ENCODE data around the gene STXBP6. TPM values are rescaled to one million over a fixed set of nuclear protein-coding genes. Genes with fewer than 3 reads are reported as not detected.
A peak's percentile ranks its signal among the peaks of the same experiment; 100 is the strongest.

STXBP6 gene
- total and polyA plus RNA-seq, 2 of the 13 experiments (the other 11 are each of a cell fraction or from before 2014, with no cell fraction given) = 35.3 to 42.8 TPM

DNA sequence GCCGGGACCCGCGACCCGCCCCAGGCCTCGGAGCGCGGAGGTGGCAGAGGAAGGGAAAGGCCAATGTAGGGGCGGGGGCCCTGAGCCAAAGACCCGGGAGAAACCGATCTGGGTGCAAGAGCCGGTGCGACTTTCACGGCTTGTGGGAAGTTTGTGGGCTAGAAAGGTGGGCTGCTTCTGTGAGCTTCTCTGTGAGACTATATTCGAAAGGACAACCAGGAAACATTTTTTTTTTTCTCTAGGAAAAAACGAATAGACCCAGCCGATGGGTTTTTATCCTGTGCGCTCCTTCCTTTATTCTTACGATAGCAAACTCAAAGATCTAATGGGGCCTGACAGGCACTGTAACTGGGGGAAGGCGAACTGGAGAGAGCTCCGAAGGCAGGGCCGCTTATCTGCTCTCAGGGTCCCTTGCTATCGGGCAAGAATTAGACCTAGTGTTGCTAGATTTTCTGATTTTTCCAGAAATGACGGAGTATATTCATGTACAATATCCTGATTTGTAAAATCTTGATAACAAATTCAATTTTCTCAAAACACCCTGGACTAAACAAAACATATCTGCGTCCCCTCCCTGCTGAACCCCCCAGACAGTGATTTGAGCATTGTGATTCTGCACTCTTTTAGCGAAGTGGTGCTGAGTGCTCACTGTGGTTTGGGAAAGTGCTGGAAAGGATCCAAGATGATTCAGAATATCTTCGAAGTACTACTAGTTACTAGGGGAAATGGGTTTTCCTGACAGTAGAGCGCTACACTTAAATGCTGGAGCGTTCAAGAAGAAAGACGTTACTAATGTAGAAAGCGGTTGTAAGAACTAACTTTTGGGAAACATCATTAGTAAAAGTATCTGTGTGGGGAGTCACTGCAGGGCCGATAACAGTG, 563 bp upstream of the STXBP6 start (continued):
- TF ChIP-seq SIX4 (CRISPR knock-in tag; IDR thresholded peaks at IDR 0.05) = no peak
- no peak for TF ChIP-seq PRDM15 (CRISPR knock-in tag; IDR thresholded peaks at IDR 0.05)
- TF ChIP-seq, protein P1, sequence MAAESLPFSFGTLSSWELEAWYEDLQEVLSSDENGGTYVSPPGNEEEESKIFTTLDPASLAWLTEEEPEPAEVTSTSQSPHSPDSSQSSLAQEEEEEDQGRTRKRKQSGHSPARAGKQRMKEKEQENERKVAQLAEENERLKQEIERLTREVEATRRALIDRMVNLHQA (CRISPR knock-in tag; IDR thresholded peaks at IDR 0.05) = no peak
- no peak for TF ChIP-seq ZNF619 (CRISPR knock-in tag; IDR thresholded peaks at IDR 0.05)
- no peak for TF ChIP-seq MEF2D (CRISPR knock-in tag; IDR thresholded peaks at IDR 0.05)
- TF ChIP-seq ZNF12 (CRISPR knock-in tag; IDR thresholded peaks at IDR 0.05) = no peak
- TF ChIP-seq, protein P2, sequence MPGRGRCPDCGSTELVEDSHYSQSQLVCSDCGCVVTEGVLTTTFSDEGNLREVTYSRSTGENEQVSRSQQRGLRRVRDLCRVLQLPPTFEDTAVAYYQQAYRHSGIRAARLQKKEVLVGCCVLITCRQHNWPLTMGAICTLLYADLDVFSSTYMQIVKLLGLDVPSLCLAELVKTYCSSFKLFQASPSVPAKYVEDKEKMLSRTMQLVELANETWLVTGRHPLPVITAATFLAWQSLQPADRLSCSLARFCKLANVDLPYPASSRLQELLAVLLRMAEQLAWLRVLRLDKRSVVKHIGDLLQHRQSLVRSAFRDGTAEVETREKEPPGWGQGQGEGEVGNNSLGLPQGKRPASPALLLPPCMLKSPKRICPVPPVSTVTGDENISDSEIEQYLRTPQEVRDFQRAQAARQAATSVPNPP (CRISPR knock-in tag; IDR thresholded peaks at IDR 0.05) = no peak
- no peak for TF ChIP-seq FOXK1 (CRISPR knock-in tag; IDR thresholded peaks at IDR 0.05; ENCODE audit: borderline replicate concordance, low read depth)
- 0 out of 2 replicates have a peak, but pooled peaks have one; percentile 25 for TF ChIP-seq MYNN (CRISPR knock-in tag; IDR thresholded peaks at IDR 0.05; ENCODE audit: low read depth)
- no peak for TF ChIP-seq ZSCAN5A (CRISPR knock-in tag; IDR thresholded peaks at IDR 0.05; ENCODE audit: borderline replicate concordance)
- TF ChIP-seq NFATC3 (CRISPR knock-in tag; IDR thresholded peaks at IDR 0.05) = no peak
- TF ChIP-seq DNMT3B (CRISPR knock-in tag; conservative IDR thresholded peaks at IDR 0.05) = no peak
- no peak for TF ChIP-seq FIP1L1 (IDR thresholded peaks at IDR 0.05; ENCODE audit: borderline replicate concordance, insufficient read depth, low read depth, low read length)
- TF ChIP-seq, protein P3, sequence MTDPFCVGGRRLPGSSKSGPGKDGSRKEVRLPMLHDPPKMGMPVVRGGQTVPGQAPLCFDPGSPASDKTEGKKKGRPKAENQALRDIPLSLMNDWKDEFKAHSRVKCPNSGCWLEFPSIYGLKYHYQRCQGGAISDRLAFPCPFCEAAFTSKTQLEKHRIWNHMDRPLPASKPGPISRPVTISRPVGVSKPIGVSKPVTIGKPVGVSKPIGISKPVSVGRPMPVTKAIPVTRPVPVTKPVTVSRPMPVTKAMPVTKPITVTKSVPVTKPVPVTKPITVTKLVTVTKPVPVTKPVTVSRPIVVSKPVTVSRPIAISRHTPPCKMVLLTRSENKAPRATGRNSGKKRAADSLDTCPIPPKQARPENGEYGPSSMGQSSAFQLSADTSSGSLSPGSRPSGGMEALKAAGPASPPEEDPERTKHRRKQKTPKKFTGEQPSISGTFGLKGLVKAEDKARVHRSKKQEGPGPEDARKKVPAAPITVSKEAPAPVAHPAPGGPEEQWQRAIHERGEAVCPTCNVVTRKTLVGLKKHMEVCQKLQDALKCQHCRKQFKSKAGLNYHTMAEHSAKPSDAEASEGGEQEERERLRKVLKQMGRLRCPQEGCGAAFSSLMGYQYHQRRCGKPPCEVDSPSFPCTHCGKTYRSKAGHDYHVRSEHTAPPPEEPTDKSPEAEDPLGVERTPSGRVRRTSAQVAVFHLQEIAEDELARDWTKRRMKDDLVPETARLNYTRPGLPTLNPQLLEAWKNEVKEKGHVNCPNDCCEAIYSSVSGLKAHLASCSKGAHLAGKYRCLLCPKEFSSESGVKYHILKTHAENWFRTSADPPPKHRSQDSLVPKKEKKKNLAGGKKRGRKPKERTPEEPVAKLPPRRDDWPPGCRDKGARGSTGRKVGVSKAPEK (CRISPR knock-in tag; IDR thresholded peaks at IDR 0.05; ENCODE audit: borderline replicate concordance) = peak; percentile 53; the same call in 1 of the 2 replicates
- TF ChIP-seq ZNF205 (CRISPR knock-in tag; IDR thresholded peaks at IDR 0.05) = no peak
- TF ChIP-seq ELF3 (CRISPR knock-in tag; IDR thresholded peaks at IDR 0.05) = no peak
- TF ChIP-seq CBX5 (CRISPR knock-in tag; IDR thresholded peaks at IDR 0.05; ENCODE audit: borderline replicate concordance) = 0 out of 2 replicates have a peak, but pooled peaks have one; percentile 39
- TF ChIP-seq SIN3A (IDR thresholded peaks at IDR 0.05; ENCODE audit: borderline replicate concordance, low read depth, low read length) = 0 out of 2 replicates have a peak, but pooled peaks have one; percentile 61
- peak; percentile 10; the same call in 1 of the 2 replicates for TF ChIP-seq ZNF329 (CRISPR knock-in tag; IDR thresholded peaks at IDR 0.05; ENCODE audit: low read depth)

All from HepG2 (cell line).